ENCODE data around the gene REEP3.

REEP3 gene

DNA sequence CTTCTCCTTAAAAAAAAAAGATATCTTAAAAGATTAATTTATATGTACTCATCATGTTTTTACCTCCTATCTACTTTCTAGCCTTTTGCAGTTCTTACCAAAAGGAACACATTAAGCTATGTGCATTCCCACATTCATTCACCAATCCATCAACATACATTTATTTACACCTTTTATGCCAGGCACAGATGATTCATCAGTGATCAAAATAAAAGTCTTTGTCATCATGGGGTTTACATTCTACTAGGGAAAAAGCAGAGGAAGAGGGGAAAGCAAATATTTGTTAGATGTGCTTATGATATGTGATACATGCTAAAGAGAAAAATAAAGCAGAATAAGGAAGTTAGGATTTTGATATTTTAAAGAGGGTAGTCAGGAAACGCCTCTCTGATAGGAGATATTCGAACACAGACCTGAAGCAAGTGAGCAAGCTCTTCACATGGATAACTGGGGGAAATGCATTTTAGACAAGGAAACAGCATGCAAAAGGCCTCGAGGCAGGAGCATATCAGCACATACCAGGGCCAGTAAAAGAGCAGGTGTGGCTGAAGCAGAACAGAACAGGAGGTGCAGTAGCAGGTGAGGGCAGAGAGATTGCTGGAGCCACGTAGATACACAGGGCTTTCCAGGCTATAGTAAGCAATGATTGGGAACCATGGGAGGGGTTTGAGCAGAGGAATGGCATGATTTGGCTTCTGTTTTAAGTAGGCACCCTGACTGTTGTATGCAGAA is 67.4 kb downstream of the REEP3 start:
- DNase-seq (ENCODE audit: low read depth): no peak

DNA sequence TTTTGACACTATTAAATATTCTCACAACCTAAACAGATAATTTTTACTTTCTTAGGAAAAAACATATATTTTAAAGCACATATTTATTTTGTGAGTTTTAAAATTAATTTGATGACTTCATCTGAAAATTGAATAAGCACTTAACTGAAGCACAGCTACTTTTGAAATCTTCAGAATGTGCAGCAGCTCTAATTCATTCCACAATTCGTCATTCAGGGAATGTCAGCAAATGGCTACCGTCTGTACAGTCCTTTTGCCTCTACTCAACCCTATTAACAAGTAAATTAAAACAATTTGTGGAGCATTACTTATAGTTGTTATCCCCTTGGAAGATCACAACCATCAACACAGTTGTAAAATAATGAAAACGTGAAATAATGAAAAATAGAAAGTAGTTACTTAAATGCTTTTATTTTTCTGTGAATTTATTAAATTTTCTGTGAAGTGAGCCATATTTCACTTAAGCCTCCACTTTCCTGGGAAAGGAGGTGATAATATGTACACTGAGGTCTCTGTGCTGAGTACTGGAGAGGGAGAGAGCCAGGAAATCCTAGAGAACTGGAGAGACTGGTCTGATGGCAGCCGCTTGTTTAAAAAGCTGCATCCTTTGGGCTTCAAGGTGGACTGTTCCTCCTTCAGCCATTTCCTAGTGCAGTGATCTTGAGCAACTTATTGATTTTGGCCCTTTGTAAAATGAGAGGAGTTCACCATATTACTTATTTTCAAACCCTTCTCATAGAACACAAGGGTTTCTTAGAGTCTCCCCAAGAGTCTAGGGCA is 70.6 kb downstream of the REEP3 start:
- DNase-seq (ENCODE audit: low read depth): no peak

DNA sequence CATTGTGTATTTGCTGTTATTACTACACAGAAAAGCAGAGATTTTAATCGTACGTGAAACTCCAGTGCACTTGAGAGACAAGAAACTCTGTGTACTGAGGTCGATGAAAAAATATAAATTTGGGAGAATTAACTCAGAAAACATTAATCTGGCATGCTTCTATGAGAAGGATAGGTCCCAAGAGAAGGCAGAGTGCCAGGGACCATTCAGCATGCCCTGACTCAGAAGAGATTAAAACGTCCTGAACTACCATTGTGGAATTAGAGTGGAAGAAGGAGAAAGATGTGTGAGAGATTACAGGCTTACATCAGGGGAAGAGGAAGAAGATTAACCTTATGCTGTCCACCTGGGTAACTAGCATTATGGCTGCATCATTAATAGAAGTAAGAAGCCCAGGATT is 72.4 kb downstream of the REEP3 start:
- DNase-seq (ENCODE audit: low read depth): no peak

DNA sequence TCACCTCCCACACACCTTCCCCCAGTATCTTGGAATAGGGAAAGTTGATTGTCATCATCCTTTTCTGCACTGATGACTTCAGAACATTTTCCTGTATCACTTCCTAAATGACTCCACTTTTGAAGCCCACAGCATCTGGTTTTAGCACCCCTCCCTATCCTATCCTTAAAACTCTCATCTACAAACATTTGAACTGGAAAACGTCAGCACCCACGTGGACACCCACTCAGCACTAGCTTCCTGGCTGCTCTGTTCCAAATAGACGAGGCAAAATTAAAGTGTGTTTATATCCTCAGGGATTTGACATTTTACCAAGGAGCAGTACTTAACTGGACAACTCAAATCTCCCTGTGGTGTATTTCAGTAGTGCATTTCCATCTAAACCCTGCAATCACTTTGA is 73.9 kb downstream of the REEP3 start:
- no peak for DNase-seq (ENCODE audit: low read depth)

DNA sequence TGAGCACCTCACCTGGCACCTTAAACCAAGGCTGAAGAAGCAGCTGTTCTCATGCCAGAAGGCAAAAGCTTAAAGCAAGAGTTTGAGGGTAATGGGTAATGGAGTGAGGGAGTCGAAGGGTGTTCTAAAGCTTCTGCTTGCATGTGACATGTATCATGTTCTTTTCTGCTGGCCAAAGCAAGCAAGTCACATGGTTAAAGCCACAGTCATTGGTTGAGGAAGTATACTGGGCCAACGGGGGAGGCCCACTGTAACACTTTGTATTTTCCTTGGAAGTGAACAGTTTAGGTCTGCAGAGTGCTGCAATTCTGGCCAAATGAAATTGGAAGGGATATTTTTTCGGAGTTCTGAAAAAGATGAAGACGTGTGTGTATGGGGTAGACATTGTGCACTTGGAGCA is 75.7 kb downstream of the REEP3 start:
- no peak for DNase-seq (ENCODE audit: low read depth)

DNA sequence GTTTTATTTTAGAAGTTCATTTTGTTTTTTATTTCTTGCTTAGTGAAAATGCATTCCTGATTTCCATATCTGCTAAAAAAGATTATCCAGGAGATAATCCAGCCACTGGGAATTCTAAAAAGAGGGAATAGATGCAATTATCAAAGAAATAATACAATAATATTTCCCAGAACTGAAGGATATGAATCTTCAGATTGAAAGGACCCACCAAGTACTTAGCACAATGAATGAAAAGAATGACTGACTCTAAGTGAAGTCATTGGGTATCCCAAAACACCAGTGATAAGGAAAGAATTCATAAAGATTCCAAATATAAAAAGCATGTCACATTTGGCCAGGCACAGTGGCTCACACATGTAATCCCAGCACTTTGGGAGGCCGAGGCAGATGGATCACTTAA is 79.3 kb downstream of the REEP3 start:
- no peak for DNase-seq (ENCODE audit: low read depth)

DNA sequence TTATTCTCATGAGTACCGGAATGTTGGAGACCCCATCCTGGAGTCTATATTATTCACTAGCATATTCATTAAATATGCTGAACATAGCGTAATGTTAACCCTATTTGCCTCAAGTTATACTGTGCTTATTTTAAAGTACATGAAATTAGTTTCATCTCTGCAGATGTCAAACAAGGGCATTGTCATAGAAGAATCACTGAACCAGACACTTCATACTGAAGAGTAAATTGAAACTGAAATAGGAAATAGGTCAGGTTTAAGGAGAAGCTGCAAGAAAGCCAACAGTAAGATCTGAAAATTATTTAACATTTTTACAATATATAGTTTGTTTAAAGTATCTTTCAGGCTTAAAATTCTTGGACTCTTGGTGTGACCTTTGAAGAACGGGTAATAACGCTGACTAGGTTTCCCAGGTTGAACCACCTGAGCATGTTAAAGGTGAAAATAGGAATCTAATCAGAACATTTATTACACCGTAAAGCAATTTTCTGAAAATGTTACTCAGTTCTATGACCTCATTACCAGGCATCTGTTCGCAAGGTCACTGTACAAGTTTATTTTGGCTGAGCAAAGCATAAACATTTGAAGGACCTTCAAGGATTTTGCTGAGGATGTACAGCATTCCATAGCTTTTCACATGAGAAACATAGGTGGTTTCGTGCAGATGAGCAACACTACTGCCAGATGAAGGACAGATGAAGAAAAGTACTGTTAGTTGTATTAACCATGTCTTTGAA is 82.7 kb downstream of the REEP3 start:
- no peak for DNase-seq (ENCODE audit: low read depth)

DNA sequence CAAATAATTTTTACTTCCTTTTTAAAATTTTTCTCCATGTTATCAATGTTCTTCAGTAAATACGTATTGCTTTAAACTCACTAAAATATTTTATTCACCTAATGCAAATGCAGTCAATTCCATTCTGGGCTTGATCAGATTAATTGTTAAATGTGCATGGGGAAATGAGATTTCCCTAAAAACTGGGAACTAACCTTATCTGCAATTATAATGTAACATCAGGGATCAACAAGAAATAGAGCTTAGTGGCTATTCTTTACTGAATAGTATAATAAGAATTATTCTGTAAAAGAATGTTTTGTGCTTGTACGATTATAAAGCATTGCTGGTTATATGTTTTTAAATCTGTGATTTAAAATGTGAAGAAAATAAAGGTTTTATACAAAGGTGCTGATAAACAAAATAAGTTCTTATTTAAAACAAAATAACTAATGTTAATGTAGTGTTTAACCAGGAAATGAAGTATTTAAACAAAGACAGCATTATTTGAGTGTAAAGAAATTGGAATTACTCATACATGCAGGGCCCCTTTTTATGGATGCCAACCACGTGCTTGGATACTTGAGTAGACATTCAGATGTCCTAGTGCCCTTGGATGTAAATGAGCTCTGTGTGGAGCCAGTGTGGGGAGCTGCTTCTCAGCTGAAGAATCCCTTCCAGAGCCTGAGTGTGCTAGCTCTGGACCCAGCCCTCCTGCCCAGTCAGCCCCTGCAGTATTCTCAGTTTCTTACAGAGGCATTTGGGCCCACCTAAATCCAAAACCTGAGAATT is 84.2 kb downstream of the REEP3 start:
- no peak for DNase-seq (ENCODE audit: low read depth)

DNA sequence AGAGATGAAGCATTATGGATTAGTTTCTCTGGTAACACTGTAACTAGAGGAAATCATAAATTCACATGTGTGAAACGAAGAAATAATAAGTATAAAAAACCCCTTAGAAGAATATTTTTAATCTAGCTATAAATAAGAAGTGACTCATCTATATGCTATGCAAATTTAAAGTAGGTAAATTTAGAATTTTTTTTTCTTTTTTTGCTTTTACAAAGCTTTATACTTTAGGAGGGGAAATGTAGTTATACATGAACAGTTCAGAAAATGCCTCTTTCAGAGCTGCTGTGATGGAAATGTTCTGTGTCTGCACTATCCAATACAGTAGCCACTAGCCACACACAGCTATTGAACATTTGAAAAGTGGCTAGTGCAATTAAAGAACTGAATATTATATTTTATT is 87.3 kb downstream of the REEP3 start:
- DNase-seq (ENCODE audit: low read depth): no peak

DNA sequence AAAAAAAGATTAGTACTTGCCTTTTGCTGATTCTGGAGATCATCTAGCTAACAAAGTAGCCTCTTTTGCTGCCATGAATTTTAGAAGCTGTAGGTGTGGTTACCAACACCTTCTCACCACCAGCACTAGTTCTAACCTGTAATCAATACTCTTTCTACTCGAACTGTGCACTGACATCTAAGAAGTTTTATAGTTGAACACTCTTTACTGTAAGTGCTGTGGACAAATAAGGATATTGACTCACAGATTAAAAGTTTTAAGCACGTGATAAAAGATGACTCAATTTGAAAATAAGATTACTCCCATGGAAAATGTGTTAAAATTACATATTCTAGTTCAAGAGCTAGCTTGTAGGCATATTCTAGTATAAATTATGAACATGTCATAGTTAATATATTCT is 89.9 kb downstream of the REEP3 start:
- no peak for DNase-seq (ENCODE audit: low read depth)

DNA sequence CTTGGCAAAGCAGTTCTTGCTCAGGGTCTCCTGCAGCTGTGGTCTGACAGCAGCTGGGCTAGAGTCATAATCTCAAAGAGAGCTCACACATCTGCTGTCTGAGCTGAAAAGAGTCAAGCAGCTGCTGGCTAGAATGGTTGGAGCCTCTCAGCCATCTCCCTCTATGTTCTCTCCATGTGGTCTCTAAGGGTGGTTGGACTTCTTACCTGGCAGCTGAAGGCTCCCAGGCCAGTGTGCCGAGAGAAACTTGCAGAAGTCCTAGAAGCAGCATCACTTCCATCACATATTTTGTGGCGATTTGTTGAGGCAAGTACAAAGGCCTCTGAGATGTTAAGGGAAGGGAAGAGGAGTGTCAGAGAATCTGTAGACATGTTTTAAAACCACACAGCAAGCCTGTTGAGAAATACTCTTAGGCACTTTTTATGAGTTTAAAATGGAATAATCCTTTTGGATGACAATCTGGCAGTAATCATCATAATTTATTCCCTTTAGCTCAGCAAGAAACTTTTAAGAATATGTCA is 93.2 kb downstream of the REEP3 start:
- DNase-seq (ENCODE audit: low read depth): no peak

DNA sequence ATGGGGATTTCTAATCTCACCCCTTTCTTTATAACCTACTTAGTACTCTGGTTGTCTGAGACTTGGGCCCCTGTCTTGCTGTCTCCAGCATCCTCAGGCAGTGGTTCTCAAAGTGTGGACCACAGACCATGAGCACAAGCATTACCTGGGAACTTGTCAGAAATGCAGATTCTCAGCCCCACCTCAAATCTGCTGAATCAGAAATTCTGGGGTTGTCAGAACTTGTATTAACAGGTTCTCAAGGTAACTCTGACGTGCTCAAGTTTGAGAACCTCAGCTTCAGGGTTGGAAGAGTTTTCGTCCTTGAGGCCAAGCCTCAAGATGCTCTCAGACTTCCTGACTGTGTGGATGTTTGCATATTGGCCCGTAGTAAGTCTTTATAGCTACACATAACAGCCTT is 97.4 kb downstream of the REEP3 start:
- DNase-seq (ENCODE audit: low read depth): no peak

DNA sequence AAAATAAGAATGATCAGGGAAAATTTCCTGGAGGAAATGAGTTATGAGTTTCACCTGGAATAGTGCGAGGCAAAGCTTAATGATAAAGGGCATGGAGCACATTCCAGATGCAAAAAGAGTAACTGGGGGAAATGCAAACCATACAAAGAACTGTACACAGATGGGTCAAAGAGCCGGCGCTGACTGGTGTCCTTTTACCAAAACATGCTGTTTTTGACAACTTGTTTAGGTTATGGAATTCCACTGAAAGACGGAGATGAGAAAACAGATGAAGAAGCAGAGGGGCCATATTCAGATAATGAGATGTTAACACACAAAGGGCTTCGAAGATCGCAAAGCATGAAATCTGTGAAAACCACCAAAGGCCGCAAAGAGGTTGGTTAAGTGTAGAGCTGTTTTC is 98.2 kb downstream of the REEP3 start:
- no peak for DNase-seq (ENCODE audit: low read depth)

DNA sequence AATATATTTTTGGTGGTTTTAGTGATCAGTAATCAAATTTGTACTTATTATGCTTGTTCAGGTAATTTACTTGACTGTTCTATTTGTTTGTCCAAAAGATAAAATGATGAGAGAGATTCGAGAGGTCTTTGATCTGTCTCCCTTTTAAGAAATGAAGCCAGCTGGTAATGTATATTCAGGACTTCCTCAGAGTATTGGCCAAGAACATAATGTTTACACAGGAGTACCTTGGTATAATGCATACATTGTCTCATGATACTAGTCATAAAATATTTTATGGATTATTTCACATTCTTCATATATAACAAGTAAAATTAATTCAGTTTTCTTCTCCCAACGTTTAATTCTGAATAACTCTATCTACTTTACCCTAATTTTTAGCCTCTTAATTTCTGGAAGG is 100.9 kb downstream of the REEP3 start:
- no peak for DNase-seq (ENCODE audit: low read depth)

DNA sequence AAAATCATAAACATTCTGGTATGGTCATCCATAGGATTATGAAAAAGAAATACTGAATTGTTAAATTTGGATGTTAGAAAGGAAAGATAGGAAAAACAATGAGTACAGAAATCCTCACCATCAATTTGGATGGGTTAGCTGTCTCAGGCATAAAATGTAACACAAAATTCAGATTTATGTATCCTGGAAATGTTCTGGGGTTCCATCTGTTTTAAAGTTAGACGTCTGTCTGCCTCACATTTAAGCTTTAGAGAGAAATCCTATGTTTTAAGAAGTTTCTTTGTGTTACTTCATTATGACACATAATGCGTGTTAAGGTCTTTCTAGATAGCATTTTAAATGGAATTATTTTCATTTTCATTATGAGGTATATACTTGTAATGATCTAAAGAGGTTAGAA is 103.5 kb downstream of the REEP3 start:
- no peak for DNase-seq (ENCODE audit: low read depth)

DNA sequence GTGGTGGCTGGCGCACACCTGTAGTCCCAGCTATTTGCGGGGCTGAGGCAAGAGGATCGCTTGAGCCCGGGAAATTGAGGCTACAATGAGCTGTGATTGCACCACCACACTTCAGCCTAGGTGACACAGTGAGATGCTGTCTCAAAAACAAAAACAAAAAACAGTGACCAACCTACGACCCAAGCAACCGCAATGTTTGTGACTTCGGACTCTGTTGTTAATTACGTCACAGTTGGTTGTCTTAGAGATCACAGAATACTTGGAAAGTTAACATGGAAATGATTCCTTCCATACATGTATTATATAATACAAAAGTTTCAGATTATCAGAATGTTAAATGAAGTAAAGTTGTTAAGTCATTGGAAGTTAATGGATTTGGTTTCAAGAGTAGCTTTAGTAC is 106.2 kb downstream of the REEP3 start:
- DNase-seq (ENCODE audit: low read depth): no peak

DNA sequence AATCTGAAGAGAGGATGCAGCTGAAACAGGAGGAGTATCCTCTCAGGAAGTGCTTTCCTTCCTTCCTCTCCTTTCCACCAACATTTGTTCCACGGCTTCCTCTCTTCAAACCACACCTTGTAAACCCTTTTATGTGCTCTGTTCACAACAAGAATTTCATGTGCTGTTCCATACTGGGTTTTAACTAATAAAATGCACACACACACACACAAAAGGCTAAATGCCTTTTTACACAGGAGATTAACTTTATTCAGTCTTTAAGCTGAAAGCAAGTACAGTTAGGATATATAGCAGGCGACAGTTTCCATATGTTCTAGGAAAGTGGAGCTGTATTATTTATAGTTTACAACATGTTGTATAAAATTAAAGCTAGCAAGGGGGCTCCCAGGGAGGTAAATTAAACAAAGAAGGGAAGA is 106.7 kb downstream of the REEP3 start:
- DNase-seq (ENCODE audit: low read depth): no peak

DNA sequence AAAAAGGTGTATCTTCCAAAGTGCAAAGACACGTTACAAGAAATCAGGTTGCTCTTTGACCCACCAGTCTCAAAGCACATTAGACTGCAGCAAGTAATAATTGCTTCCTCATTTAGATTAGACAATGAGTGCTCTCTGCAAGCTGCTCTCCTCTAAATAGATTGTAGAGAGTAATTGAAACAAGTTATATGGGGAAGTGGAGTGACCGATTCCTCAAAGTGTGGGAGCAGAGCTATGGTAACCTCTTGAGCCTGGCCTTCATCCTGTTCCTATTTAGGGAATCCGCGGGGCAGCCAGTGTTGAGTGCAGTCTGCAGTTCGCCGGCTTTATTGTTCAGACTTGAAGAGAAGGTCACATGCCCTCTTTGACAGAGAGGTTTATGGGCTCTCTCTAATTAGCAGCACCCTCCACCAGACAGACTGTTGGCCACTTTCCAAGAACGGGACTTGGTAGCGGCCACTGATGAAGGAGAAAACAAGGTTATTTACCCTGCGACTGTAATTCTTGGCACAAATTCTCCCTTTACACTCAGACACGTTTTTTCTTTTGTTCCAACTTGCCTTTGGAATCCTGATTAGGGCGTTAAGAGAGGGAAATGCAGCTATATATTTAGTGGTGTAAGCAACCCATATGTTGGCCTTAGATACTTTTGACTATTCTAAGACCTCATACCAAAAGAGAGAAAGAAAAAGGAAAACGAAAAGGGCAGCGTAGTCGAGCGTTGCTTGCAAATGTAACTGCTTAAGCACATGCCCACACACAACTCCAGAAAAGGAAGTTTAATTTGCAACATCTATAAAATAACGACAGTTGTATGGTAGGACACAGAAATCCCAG is 107.5 kb downstream of the REEP3 start:
- DNase-seq (ENCODE audit: low read depth): no peak

DNA sequence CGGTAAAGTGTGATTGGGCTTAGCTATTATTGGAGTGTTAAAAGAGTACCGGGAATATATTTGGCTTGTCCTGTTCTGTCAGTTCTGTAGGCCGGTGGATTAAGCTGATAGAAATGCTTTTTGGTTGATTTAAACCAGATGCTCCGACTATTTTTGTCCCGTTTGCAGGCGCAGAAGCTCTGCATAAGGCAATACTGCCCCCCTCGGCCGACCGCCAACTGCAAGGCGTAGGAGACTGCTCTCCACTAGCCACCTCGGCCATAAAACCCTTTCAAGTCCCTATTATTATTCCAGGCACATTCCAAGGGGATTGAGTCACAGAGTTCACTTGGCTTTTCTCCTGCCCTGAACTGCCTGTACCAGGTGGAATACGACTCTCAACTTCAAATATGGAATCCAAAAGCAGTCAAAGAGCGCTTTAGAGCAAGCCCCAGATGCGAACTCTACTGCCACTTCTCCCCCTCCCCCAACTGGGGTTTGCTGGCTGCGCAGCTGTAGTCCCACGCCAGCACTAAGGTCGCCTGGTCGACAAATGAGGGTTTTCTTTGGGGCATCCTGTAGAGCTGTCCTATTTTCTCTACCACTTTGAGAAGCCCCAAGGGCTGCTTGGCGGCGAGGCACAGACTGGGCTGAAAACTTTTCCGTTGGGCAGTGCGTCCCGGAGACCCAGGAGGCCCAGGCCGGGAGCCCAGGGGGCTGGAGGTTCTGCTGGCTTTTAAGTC is 108.3 kb downstream of the REEP3 start:
- DNase-seq (ENCODE audit: low read depth): peak; percentile 63
